Right renal cortex interstitium (tissue), 3 donors: ENCODE data around the gene PSTPIP1. TPM values are rescaled to one million over a fixed set of nuclear protein-coding genes. Genes with fewer than 3 reads are reported as not detected.
"Not testable (repeated sequence)": the region's sequence is repeated elsewhere in the genome, so short reads cannot be mapped to it uniquely, and the experiment has no call there.

Experiments
- DNase-seq, 3 donors: peaks; one replicate each; pipeline ENCODE4 v3.0.0-alpha.2; 2013; ENCODE audit warnings: low read depth in 3 of 3, low spot score in 2 of 3
- polyA plus RNA-seq, 3 donors: library from polyadenylated mRNA; unstranded; fragments of 120-200 nt; gene quantifications; one replicate each; pipeline ENCODE4 v1.2.1, GENCODE V29; 2013; ENCODE audit not compliant: insufficient read length in 3 of 3

The PSTPIP1 gene
- polyA plus RNA-seq, result under 1 TPM; 0.60 to 0.98 (median 0.79) TPM

- DNase-seq, result no peak
Measured at GRCh38 chr15:76994971-76995945, at the start of gene PSTPIP1. TSS of gene PSTPIP1 (plus strand) at chr15:76995126. CDS start at chr15:76995574, 448 bp downstream.

GRCh38 chr15:76945494-76946093, 49.3 kb upstream of the PSTPIP1 start:
- DNase-seq, result no peak

GRCh38 chr15:76947454-76947853, 47.5 kb upstream of the PSTPIP1 start:
- DNase-seq, result no peak

DNA sequence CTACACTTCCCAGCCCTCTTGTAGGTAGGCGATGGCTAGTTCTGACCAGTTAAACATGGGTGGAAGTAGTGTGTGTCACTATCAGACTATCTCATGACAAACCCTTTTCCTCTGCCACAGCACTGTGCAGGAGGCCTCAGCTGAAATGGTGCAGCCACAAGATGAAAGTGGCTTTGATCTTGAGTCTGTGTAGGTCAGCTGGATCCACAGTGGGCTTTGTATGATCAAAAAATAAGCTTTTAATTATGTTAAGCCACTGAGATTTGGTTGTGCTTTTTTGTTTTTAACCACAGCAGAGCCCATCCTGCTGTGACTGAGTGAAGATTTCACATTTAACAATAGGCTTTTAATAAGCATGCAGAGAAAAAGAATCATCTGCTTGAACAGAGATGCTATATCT, 43.7 kb upstream of the PSTPIP1 start:
- no peak for DNase-seq

DNA sequence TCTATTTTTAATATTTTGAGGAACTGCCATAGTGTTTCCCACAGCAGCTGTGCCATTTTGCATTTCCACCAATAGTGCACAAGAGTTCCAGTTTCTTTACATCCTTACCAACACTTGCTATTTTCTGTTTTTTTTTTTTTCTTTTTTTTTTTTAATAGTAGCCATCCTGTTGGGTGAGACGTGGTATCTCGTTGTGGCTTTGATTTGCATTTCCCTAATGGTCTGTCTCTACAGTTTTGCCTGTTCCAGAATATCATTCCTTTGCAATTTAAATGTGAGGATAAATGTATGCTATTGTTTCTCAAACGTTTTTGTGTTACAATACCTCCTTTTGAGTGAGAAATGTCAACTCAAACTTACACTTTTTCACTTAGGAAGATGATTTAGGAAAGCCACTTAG, 41.0 kb upstream of the PSTPIP1 start:
- DNase-seq, result no peak

DNA sequence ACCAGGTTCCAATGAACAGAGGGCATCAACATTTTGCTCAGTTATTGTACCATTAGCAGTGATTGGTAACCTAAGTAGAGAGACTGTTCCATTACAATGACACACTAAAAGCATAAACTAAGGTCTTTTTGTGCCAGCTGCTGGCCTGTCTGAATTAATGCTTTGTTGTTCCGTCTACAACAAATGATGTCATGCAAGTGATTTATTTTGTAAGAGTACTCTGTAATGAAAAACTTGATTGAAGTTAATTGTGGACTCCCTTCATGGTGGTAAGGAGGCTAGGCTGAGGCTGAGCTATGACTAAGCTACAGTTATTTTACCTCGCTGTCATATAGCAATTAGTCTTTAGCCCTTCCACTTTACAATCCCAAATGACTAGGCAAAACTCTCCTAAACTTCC, 40.2 kb upstream of the PSTPIP1 start:
- no peak for DNase-seq

- DNase-seq, result no peak
Measured at GRCh38 chr15:76961268-76962011, 33.5 kb upstream of the PSTPIP1 start.

DNA sequence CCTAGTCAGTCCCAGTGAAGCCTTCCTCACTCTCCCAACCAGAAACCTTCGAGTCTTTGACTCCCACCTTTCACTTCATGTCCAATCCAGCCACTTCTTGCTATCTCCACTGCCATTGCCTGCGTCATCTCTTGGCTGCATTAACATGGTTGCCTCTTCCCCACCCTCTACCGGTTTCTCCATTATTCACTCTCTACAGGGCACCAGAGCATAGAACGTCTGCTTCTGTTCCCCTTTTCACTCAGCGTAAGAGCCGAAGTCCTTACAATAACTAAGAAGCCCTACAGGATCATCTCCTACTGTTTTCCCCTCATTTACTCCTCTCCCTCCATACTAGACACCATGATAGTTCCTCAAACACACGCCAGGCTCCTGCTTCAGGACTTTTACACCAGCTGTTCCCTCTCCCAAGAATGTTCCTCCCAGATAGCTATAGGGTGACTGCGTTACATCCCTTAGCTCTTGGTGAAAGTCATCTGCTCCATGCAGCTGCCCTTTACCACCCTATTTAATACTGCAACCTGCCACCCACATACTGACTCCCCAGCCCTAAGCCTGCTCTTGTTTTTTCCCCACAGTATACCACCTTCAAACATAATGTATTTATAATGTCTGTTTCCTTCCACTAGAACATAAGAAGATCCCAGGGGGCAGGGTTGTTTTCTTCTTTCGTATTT, 32.5 kb upstream of the PSTPIP1 start:
- no peak for DNase-seq

DNA sequence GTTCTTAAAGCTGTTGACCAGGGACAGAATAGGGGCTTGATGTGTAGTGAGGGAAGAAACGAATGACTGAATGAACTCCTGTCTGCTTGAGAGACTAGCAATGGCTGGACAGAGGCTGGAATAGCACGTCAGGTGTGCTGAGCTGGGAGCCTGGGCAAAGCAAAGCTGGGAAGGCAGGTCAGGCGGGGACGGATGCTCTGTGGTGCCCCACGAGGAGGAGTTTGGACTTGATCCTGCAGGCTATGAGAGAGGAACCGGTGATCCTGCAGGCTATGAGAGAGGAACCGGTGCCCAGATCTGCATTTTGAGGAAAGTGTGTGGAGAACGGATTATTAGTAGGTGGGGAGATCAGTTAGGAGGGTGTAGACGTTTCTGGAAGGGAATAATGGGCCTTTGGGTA, 31.3 kb upstream of the PSTPIP1 start:
- DNase-seq, result no peak

- no peak for DNase-seq
Measured at GRCh38 chr15:76964157-76964556, 30.8 kb upstream of the PSTPIP1 start.

GRCh38 chr15:76966051-76966450, 28.9 kb upstream of the PSTPIP1 start:
- DNase-seq, result not testable (repeated sequence)

- DNase-seq, result no peak
Measured at GRCh38 chr15:76967067-76967466, 27.9 kb upstream of the PSTPIP1 start.

- DNase-seq, result no peak
Measured at GRCh38 chr15:76968306-76968705, 26.6 kb upstream of the PSTPIP1 start.

GRCh38 chr15:76972389-76973361, 22.3 kb upstream of the PSTPIP1 start:
- no peak for DNase-seq

GRCh38 chr15:76973362-76973743, 21.6 kb upstream of the PSTPIP1 start:
- no peak for DNase-seq

DNA sequence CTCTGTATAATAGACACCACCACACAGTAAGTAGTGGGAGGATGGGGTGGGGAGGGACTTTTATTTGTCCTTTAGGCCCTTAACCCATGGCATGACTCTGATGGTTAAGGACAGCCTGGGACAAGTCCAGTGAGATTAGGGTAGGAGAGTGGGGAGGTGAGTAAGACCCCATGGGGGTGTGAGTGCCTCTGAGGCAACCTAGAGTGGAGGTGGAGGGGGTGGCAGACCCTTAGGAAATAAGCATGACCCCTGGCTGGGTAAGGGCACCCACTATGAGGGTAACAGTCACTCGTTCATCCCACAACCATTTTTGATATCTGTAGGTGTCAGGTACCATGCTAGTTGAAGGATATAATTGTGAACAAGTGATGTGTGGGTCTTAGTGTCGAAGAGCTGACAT, 21.0 kb upstream of the PSTPIP1 start:
- no peak for DNase-seq

DNA sequence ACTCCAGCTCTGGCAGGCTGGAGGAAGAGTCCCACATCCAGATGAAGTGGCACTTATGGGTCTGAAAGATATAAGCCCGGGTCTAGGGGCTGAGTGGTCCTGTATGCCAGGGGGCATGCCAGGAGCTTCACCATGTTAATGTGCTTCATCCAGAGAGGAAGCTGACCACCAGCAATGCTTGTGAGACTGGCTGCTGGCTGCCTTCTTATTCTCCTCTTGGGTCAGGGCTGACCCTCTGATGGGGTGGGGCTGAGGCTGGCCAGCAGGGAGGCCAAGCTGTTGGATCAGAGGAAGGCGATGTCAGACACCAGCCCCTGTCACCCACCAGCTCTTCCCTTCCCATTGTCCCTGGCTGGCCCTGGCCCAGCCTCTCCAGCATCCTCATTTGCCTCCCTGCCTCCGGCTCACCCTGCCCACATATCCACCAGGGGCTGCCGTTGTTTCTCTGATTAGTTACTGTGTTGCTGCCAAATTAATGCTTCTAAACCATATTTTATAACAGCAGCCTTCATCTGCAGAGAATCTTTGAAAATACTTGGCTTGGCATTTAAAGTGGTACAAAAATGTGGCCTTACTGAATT, 20.4 kb upstream of the PSTPIP1 start:
- no peak for DNase-seq

DNA sequence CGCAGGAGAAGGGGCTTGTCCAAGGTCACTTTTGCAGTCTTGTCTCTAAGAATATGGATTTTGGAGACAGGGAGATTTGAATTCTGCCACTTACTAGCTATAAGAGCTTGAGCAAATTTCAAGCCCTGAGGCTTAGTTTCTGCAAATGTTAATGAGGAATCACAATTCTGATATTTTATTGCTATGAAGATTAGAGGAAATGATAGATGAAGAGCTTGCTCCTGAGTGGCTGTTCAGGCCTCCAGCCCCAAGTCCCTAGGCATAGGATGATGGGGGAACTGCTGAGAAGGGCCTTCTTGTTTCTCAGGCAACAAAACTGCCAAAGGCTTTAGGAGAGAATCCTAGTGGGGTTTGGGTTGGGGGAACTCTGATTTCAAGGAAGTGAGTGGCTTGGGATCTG, 18.8 kb upstream of the PSTPIP1 start:
- DNase-seq, result no peak

GRCh38 chr15:76976572-76977270, 18.2 kb upstream of the PSTPIP1 start:
- no peak for DNase-seq
